Stimulated activated naive CD8-positive, alpha-beta T cell treated with anti-CD3 and anti-CD28 coated beads, Interleukin-15, Interleukin-2, amounts not matched to agents 100 U/mL and 50 U/mL, for 24 hours (primary cell): ENCODE results near the gene NALF2.
A peak's percentile ranks its signal among the peaks of the same experiment; 100 is the strongest.

ENCODE experiments used
- ATAC-seq: fragments of 150-1000 bp; cut with Tn5 transposase; one replicate; pipeline ENCODE4 v1.10.0; 2021
- DNase-seq: peaks from one replicate; pipeline ENCODE4 v3.0.0; 2021

The NALF2 gene

GRCh38 chrX:69503782-69504625 is at the start of gene NALF2:
TSS of gene NALF2 (plus strand) at chrX:69504326. CDS start at chrX:69505283, 957 bp downstream.
- ATAC-seq (peak; percentile 56), DNase-seq (peak; percentile 43)

- ATAC-seq (no peak), DNase-seq (no peak)
These were observed 46.4 kb upstream of the NALF2 start for GRCh38 chrX:69457756-69458155.

DNA sequence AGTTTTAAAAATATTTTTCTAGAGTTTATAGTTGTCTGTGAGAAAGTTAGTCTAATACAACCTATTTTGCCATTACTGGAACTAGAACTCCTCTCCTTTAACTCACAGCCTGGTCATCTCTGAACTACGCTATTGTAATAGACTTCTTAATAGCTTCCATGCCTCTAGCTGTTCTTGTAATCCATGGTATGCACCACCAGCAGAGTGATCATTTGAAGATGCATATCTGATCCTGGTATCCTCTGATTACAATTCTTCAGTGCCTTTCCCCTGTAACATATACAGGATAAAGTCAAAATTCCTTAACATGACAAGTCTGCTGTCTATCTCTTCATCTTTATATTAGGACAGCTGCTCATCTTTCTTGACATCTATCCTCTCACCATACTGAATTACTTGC is 37.6 kb upstream of the NALF2 start:
- no peak for ATAC-seq
- no peak for DNase-seq

DNA sequence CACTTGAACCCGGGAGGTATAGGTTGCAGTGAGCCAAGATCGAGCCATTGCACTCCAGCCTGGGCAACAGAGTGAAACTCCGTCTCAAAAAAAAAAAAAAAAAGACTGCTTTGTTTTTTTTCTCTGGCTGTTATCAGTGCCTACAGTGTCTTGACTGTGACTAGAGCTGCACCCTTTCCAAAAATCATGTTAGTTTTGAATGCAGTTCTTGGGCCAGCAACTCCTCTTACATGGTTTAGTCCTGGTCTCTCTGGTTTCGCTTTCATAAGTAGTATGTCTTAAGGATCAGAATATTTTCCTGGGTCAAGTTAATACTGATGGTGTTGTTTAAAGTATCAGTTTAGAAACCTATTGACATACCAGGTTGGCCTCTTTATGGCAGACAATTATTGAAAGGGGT is 34.2 kb upstream of the NALF2 start:
- no peak for DNase-seq

GRCh38 chrX:69489625-69490024 is 14.5 kb upstream of the NALF2 start:
- DNase-seq (no peak), ATAC-seq (no peak)

More for the DNA sequence above, 34.2 kb upstream of the NALF2 start:
- no peak for ATAC-seq

DNA sequence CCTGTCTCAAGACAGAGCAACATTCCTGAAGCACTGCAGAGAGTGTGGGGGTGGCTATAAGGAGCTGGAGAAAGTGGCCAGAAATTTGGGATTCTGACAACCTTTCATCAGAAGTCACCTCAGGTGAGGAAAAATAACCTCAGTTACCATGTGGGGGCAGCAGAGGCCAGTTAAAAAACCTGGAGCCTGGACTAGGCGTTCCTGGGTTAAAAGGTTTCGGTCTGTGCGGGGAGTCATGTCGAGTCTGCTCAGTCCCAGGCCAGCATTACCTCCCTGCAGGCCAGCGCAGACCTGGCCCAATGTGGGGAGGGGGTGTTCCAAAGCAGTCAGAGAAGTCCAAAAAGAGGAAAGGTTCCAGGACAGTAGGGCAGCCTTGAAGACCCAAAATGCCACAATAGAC is 10.9 kb upstream of the NALF2 start:
- peak; percentile 43 for DNase-seq
- ATAC-seq, result no peak

- ATAC-seq (no peak), DNase-seq (no peak)
These were observed 10.4 kb upstream of the NALF2 start for GRCh38 chrX:69493766-69494165.

- no peak for DNase-seq
- no peak for ATAC-seq
These were observed 7.9 kb upstream of the NALF2 start for GRCh38 chrX:69496183-69496582.

DNA sequence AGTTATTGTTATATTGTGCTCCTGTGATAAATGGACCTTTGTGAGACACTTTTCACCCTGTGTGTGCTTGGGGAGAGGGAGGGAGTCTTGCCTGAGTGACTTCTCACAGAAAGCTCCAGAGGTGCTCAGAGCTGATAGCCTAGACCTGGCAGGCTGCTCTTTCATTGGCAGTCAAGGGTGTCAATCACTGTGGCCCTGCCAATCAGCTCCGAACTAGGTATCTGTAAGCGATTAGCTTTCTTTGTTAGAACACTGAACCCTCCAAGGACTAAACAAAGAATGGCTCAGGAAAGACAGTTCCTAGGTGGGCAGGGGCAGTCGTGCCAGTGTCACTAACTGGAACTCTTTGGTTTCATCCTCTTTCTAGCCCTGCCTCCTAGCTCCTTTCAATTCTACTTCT is 2.7 kb upstream of the NALF2 start:
- DNase-seq, result no peak
- ATAC-seq, result no peak

- ATAC-seq, result no peak
- DNase-seq, result no peak
These were observed 821 bp upstream of the NALF2 start for GRCh38 chrX:69503228-69503781.

- ATAC-seq (no peak), DNase-seq (no peak)
These were observed 793 bp downstream of the NALF2 start for GRCh38 chrX:69504626-69505612.

- ATAC-seq, result no peak
- DNase-seq, result no peak
These were observed 1.9 kb downstream of the NALF2 start for GRCh38 chrX:69505772-69506616.

GRCh38 chrX:69506617-69507499 is 2.7 kb downstream of the NALF2 start:
- DNase-seq, result no peak
- no peak for ATAC-seq

DNA sequence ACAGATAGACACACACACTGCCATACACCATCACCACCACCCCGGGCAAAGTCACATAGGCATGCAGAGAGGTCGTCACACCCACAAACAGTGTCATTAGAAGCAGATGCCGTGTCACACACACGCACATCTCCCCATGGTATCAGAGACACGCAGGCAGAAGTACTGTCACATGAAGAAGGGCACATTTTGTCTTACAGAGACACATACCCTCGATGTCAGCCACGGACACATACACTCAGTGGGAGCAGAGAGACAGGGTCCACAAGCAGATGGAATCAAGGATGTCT is 3.3 kb downstream of the NALF2 start:
- ATAC-seq (no peak), DNase-seq (no peak)

- ATAC-seq (no peak), DNase-seq (no peak)
These were observed 4.5 kb downstream of the NALF2 start for GRCh38 chrX:69508610-69509009.

DNA sequence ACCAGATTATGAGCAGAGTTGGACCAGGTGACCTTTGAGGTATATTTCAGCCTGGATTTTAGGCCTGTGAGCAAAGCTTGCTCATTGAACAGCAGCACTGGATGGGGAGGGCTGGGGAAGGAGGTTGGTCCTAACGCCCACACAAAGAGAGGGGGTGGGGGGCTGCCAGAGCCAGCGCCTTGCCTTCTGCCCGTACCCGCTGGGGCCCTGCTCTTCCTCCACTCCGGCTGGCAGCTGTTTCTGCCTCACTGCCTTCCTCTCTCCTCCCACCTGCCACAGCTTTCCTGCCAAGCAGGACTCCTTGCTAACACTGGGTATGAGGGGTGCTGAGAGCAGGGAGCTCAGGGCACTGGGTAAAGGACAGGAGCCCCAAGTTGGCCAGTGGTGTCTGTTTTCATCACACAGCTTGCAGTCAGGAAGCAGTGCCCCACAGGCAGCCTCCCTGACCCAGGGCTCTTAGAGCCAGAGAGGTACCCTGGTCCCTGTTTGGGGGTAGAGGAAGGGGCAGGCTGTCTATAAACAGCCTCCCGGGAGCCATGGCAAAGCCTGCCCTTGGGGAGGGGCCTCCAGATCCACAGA is 6.1 kb downstream of the NALF2 start:
- DNase-seq, result no peak
- ATAC-seq, result no peak

DNA sequence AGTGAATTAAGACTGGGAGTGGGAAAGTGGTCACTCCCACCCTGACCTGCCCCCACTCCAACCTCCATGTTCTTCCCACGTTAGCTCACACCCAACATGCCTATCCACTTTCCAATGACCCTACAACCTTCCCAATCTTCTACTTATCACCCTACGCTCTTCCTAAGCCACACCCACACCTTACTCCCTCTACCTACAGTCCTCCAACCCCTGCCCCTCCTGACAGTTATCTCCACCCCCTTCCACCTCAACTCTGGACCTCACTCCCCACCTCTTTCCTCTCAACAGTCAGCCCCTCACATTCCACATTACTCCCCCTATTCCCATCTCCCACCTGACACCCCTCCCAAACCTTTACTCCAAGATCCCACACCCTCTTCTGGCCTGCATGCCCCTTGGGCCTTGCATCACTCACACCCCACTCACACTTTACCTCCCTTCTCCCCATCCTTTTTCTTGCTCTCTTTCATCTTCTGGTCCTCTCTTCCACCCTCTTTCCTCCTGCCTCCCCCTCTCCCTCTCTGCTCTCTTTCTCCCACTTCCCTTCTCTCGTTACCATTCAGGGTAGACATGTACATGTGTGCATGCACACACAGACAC is 6.9 kb downstream of the NALF2 start:
- ATAC-seq (no peak), DNase-seq (no peak)

- no peak for ATAC-seq
- no peak for DNase-seq
These were observed 17.9 kb downstream of the NALF2 start for GRCh38 chrX:69522052-69522451.

- no peak for DNase-seq
These were observed 19.2 kb downstream of the NALF2 start for GRCh38 chrX:69523314-69523713.

GRCh38 chrX:69524781-69525363 is 20.7 kb downstream of the NALF2 start:
- no peak for ATAC-seq
- DNase-seq, result no peak

More at GRCh38 chrX:69523314-69523713, 19.2 kb downstream of the NALF2 start:
- ATAC-seq, result no peak
